ENCODE results near the gene UCN3.
"Not testable (repeated sequence)": the region's sequence is repeated elsewhere in the genome, so short reads cannot be mapped to it uniquely, and the experiment has no call there.

The UCN3 gene

DNA sequence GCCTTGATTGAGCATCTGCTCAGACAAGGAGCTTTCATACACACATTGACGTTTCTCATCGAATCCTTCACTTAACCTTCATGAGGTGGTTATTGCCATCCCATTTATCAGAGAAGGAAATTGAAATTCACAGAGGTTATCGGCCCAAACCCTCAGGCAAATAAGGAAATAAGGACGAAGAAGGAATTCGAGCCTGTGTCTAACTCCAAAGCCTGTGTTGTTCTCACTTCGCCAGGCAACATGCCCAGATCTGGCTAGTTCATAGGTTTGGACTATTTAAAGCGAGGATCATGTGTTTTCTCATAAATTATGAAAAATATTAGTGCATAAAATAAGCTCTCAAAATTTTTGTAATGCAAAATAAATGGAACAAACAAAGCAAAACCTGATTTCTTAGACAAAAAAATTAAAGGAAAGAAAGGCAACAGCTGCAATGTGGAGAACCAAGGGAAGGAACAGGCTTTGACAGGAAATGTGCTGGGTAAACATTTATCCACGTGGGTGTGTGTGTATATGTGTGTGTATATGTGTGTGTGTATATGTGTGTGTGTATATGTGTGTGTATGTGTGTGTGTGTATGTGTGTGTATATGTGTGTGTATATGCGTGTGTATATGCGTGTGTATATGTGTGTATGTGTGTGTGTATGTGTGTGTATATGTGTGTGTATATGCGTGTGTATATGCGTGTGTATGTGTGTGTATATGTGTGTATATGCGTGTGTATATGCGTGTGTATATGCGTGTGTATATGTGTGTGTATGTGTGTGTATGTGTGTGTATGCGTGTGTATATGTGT, 4.8 kb downstream of the UCN3 start:
- no peak for DNase-seq (ENCODE audit: low spot score)

DNA sequence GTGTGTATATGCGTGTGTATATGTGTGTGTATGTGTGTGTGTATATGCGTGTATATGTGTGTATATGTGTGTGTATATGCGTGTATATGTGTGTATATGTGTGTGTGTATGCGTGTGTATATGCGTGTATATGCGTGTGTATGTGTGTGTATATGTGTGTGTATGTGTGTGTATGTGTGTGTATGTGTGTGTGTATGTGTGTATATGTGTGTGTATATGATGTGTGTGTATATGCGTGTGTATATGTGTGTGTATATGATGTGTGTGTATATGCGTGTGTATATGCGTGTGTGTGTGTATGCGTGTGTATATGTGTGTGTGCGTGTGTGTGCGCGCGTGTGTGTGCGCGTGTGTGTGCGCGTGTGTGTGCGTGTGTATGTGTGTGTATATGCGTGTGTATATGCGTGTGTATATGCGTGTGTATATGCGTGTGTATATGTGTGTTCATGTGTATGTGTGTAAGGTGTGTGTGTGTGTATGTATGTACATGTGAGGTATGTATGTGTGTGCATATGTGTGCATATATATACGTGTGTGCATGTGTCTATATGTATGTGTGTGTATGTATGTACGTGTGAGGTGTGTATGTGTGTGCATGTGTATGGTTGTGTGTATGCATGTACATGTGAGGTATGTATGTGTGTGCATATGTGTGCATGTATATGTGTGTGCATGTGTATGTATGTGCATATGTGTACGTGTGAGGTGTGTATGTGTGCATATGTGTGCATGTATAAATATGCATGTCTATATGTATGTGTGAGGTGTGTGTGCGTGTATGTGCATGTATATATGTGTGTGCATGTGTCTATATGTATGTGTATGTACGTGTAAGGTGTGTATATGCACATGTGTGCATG, 6.0 kb downstream of the UCN3 start:
- no peak for DNase-seq (ENCODE audit: low spot score)

DNA sequence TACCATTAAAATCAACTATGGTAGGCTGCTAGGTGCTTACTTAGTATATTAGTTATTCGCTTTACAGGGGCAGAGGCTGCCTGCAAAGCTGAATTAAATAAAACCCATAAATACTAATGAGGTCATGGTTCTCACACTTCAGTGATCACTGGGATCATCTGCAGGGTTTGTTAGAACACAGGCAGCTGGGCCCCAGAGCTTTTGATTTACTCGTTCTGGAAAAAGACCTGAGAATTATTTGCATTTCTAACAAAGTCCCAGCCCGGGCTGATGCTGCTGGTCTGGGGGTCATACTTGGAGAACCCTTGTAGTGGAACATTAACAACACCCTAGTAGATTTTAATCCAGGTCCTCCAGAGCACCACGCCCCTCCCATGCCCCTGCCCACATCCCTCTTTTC, 8.5 kb downstream of the UCN3 start:
- DNase-seq (ENCODE audit: low spot score): no peak

DNA sequence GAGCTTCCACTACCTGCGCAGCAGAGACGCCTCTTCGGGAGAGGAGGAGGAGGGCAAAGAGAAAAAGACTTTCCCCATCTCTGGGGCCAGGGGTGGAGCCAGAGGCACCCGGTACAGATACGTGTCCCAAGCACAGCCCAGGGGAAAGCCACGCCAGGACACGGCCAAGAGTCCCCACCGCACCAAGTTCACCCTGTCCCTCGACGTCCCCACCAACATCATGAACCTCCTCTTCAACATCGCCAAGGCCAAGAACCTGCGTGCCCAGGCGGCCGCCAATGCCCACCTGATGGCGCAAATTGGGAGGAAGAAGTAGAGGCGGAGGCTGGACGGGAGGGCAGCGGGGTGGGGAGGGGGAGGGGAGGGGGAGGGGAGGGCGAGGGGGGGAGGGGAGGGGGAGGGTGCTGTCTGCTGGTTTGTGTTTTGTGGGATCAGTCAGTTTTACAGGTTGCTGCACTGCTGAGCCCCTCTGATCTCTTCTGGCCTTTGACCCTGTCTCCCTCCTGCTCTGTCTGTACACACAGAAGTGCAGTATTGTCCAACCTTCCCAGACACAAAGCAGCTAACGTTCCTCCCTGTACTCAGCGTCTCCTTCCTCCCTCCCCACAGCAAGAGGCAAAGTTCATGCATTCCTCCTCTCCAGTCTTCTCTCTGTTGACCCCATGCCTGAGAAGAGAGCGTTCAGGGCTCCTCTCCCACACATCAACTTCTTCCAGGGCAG, 9.3 kb downstream of the UCN3 start:
- no peak for DNase-seq (ENCODE audit: low spot score)

DNA sequence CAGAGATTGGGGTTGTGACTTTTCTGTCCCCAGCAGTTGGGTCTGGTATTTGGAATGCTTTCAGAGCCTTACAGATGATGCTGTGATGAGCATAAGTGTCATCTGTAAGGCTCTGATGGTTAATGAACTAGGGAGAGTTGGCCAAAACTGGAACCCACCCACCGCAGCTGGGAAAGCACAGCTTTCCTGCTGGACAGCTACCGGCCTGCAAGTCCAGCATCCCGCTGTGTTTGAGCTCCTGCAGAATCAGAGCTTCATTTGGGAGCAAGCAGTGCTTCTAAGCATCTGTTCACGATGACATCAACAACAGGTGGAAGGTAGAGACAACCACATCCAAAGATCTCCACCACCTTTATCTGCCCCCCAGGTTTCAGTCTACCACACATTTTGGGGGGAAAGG, 11.7 kb downstream of the UCN3 start:
- DNase-seq (ENCODE audit: low spot score): no peak

DNA sequence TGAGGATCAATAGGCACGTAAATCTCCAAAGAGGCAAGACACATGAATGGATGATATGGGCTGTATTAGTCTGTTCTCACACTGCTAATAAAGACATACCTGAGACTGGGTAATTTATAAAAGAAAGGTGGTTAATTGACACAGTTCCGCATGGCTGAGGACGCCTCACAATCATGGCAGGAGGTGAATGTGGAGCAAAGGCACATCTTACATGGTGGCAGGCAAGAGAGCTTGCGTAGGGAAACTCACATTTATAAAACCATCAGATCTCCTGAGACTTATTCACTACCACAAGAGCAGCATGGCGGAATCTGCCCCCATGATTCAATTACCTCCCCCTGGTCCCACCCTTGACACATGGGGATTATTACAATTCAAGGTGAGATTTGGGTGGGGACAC, 14.4 kb downstream of the UCN3 start:
- not testable (repeated sequence) for DNase-seq (ENCODE audit: low spot score)

DNA sequence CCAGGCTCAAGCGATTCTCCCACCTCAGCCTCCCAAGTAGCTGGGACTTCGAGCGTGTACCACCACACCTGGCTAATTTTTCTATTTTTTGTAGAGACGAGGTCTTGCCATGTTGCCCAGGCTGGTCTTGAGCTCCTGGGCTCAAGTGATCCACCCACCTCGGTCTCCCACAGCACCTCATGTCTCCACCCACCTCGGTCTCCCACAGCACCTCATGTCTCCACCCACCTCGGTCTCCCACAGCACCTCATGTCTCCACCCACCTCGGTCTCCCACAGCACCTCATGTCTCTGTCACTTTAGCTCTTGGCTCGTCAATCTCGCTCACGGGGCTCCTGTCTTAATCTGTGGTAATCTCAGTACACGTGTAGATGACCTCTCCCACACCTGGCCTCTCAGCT, 15.6 kb downstream of the UCN3 start:
- DNase-seq (ENCODE audit: low spot score): not testable (repeated sequence)

DNA sequence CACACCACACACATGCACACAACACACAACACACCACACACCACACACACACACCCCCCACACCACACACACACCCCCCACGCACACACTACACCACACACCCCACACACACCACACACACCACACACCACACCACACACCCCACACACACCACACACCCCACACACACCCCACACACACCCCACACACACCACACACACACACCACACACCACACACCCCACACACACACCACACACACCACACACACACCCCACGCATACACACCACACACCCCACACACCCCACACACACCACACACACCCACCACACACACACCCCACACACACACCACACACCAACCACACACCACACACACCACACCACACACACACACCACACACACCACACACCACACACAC, 16.4 kb downstream of the UCN3 start:
- no peak for DNase-seq (ENCODE audit: low spot score)

DNA sequence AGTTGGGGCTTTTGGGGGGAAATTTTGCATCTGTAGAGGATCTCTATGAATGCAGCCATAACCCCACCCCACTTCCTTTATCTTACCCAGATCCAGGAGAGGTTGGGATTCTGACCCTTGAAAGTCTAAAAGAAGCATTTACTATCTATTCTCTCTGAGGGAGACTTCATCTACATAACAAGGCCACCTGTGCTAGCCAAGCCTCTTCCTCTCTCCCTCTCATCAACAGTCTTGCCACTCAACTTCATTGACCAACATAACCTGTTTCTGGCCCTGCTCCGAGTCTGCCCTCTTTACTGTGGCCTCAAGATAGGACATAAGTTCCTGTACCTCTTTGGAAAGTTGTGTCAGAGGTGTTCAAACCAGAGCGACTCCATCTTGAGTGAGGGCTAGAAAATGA, 20.5 kb downstream of the UCN3 start:
- DNase-seq (ENCODE audit: low spot score): no peak

DNA sequence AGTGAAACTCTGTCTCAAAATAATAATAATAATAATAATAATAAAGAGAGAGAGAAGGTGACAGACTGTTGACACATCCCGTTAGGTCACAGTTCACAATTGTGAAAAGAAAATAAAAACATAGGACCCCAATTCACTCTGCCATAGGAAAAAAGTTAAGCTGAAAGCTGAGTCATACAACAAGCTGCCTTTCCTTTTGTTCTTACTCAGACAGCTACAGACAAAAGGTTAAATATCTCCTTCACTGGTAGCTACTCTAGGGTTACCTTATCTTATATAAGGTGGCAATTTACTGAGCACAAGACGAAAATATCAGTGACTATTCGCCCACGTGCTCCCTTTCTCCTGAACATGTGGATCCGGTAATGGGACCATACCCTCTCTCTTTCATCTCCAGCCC, 22.4 kb downstream of the UCN3 start:
- no peak for DNase-seq (ENCODE audit: low spot score)

DNA sequence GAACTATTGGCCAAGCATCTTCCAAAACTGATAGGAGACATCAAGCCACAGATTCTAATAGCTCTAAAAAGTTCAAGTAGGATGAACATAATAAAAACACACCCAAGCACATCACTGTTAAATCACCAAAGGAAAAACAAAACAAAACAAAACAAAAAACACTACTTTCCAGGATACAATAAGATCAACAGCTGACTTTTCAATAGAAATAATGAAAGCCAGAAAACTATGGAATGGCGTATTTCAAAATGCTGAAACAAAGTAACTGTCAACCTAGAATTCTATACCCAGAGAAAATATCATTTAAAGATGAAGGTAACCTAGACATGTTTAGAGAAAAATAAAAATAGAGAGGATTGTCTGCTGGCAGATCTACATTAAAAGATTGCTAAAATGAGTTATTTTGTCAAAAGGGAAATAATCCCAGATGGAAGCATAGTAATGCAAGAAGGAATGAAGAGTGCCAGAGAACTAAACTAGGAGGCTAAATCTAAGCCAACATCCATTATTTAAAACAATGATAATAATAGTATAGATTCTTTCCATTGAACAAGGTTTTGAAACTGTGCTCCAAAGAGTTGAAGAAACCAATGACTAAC, 25.9 kb downstream of the UCN3 start:
- no peak for DNase-seq (ENCODE audit: low spot score)

DNA sequence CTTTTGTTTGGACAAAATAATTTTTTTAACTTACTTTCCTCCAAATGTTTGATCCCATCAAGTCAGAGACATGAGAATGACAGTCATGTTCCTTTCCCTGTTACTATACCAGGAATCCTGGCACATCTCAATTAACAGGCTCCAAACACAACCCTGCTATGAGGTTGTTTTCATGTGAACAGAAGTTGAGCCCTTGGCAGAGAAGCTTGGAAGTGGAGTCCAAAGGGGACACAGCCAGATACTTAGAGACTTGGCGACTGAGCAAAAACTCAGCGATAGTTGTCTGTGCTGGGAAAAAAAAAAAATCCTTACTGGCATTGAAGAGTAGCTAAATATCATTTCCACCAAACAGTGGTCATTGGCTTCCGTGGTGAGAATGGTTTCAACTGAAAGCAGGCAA, 27.0 kb downstream of the UCN3 start:
- no peak for DNase-seq (ENCODE audit: low spot score)

DNA sequence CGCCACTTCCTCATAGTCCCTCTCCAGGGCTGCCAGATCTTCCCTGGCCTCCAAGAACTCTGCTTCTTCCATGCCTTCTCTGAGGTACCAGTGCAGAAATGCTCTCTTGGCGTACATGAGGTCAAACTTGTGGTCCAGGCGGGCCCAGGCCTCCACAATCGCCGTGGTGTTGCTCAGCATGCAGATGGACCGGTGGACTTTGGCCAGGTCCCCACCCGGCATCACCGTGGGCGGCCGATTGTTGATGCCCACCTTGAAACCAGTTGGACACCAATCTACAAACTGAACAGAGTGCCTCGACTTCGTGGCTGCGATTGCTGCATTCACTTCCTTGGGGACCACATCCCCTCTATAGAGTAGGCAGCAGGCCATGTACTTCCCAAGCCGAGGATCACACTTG, 28.8 kb downstream of the UCN3 start:
- no peak for DNase-seq (ENCODE audit: low spot score)

DNA sequence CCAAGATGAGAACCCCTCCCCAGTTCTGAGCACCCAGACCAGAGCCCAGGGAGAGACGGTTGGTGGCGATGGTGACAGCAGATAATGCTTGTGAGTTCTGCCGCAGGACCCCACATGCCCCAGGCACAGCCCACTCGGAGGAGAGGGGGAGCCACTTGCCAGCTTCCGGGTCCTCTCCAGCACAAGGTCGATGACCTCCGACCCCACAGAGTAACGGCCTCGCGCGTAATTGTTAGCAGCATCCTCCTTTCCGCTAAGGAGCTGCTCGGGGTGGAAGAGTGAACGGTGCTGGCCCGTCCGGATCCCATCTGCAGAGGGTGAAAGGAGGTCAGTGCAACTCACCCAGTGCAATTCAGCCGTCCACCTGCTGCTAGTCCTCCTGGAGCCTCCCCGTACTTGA, 30.4 kb downstream of the UCN3 start:
- no peak for DNase-seq (ENCODE audit: low spot score)

DNA sequence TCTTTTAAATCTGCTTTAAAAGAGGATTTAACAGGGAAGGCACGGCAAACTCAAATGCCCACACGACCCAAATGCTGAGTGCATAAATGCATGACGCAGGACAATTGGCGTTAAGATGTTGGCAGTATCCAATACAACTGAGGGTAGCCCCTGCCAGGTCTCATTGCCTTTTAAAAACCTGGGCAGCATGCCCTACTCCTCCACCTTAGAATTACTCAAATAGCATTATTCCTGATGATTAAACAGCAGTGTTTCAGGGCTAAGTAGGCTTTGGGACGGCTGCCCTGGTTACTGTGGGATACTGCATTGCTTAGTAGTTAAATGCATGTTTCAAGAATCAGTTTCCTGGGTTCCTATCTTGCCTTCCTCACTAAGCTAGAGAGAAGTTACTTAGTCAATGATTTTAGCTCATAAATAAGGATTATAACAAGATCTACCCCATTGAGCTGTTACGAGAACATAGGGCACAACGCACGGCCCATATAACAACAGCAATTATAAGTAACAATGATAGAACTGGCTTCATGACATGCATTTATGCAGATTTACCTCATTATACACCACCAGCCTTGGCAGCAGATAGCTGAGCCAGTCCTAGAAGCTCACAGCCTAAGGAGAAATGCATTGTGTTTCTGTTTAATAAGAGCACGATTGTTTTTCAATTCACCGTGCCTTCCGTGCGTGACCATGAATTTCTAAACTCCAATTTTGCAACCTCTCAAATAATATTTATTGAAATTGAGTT, 32.0 kb downstream of the UCN3 start:
- DNase-seq (ENCODE audit: low spot score): no peak

DNA sequence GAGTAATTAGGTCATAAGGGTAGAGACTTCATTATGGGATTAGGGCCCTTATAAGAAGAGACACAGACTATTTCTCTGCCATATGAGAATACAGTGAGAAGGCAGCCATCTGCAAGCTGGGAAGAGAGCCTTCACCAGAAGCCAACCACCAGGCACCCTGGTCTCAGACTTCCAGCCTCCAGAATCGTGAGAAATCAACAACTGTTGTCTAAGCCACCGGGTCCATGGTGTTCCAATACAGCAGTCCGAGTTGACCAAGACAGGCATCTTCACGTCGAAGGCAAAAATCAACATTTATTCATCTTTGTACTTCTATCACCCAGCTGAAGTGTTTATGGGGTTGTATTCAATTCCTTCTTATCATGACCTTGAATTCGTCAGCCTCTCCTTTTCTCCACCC, 34.6 kb downstream of the UCN3 start:
- no peak for DNase-seq (ENCODE audit: low spot score)

DNA sequence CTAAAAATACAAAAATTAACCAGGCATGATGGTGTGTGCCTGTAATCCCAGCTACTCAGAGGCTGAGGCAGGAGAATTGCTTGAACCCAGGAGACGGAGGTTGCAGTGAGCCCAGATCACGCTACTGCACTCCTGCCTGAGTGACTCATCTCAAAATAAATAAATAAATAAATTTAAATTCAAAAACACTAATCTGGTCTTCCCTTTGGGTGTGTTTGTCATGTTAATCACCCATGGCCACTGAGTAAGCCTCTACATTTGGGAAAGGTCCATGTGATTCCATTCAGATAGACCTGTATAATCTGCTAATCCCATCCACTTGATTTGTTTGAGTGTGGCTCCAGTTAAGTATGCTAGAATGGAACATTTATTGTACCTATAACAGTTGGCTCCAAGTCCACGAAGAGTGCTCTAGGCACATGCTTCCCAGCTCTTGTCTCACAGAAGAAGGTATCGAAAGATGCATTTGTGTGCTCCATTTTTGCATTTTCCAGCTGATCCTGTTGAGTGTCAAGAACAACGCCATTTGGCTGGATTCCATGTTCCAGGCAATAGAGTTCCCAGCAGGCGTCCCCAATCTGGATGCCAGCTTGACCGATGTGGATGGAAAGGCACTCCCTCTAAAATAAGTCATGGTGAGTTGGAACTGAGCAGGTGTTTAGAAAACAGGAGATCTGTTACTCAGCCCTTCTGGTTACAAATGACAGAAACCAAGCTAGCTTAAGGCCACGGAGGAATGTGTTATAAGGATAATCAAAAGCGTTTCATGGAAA, 35.9 kb downstream of the UCN3 start:
- no peak for DNase-seq (ENCODE audit: low spot score)

DNA sequence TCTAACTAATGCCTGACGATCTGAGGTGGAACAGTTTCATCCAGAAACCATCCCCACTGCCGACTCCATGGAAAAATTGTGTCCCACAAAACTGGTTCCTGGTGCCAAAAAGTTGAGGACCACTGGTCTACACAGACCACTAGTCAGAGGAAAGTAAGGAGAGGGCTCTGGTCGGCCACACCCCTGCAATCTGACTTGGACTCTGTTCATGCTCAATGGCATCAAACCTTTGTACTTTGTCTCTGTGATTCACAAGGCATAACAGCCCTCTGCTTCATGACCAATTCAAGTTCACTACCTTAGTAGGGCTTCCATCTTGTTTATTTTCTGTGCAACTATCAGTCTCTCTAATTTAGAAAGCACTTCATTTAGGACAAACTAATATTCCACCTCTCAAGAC, 38.0 kb downstream of the UCN3 start:
- DNase-seq (ENCODE audit: low spot score): no peak

DNA sequence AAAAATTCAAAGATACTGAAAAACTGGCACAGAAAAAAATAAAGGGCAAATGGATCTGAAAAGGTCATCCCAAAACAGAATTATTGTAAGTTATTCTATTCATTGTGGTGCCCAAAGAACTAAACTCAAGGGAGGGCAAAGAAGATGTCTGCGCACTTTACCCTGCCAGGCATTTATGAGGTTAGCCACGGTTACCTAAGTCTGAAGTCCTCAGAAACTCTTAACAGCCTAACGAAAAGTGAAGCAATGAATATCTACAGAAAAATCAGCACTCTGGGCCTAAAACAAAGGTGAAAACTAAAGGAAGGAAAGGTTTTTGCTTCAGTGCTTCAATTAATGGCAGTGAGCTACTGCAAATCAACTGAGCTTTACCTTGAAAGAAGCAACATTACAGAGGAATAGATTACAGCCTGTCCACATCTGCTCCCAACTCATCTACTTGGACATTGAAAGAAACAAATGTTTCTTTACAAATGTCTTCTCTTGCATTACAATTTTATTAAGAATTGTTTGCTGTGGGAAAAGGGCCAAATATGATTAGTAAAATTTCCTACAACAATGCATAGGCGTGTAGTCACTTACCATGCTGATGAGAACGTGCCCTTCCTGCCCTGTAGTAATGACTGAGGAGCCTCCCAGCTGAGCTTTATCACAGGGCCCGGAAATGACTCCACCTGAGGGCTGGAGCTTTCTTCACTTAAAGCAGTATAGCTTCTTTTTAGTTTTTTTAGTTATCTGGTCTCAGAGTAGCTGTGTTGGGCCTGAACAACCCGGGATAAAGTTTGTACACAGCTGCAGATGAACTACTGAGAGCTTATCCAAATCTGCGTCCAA, 39.7 kb downstream of the UCN3 start, which contains the start of gene TUBAL3:
Gene TUBAL3 (minus strand): TSS at position 621 of the 834 bp plus-strand sequence. CDS start 36 bp downstream, at position 585.
- no peak for DNase-seq (ENCODE audit: low spot score)

DNA sequence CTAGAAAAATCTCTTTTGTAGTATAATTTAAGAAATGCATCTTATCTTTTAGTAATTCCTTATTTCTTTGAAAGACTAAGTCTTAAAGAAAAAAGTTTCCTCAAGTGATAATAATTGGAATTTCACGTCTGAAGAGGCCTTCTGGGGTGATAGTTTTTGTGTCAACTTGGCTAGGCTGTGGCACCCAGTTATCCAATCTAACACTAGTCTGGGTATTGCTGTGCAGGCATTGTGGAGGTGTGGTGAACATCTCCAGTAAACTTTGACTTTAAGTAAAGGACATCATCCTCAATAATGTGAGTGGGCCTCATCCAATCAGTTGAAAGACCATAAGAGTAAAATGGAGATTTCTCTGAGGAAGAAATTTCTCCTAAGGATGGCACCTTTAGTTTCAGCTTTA, 42.2 kb downstream of the UCN3 start:
- DNase-seq (ENCODE audit: low spot score): no peak
